Measurements from ENCODE around the gene CLTCL1. TPM values are rescaled to one million over a fixed set of nuclear protein-coding genes. Genes with fewer than 3 reads are reported as not detected.
"Not testable (repeated sequence)": the region's sequence is repeated elsewhere in the genome, so short reads cannot be mapped to it uniquely, and the experiment has no call there.

Gene CLTCL1
- polyA plus RNA-seq, 3 donors: 1.9 to 5.7 (median 4.8) TPM

DNA sequence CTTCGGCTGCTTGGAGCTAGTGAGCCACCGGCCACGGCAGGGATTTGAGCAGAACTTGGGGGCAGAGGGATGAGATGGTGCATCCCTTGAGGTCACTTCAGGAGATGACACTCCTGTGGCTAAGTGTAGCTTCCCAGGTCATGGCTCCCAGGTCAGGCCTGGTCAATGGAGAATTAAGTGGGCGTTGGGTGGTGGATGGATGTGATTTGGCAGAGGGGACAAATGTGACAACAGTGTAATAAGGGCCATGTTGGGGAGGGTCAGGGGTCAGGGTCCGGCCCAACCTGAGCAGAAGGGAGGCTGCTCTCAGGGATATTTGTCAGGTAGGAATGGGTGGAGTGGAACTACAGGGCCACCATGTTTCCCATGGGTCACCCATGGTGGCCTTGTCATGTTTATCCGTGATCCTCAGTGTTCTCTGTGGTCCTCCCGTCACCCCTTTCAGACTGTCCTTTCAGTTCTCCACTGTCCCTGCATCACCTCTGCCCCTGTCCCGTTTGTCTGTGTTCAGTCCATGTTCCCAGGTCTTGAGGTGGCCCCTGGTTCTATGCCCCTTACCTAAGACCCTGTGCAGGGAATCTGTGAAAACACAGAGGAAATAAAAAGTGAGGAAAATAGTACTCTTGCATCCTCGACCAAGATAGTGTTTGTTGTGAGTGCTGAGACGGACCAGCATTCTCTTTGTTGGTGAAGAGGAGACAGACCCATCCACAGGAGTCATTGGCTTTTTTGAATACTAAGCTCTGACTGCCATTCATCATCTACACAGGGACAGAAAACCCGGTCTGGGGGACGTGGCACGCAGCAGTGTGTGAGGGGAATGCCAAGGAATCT lies 119.1 kb downstream of the CLTCL1 start:
- 34 to 39% (median 35%) methylated on average over 13 of the region's 13 CpGs for WGBS, 3 donors
- no peak overlapping the region for H3K27ac ChIP-seq (ENCODE audit: low read depth, low read length)

GRCh38 chr22:19169947-19170318 lies 121.6 kb downstream of the CLTCL1 start:
- 35 to 55% (median 44%) methylated on average over 7 of the region's 7 CpGs for WGBS, 3 donors
- no peak overlapping the region for H3K27ac ChIP-seq (ENCODE audit: low read depth, low read length)

GRCh38 chr22:19169002-19169946 lies 122.2 kb downstream of the CLTCL1 start:
- H3K27ac ChIP-seq (ENCODE audit: low read depth, low read length): no peak overlapping the region
- WGBS, 3 donors: 4 to 7% (median 7%) methylated on average over 56 to 58 of the region's 58 CpGs

- 35 to 79% (median 64%) methylated on average over 17 of the region's 17 CpGs for WGBS, 3 donors
- no peak overlapping the region for H3K27ac ChIP-seq (ENCODE audit: low read depth, low read length)
These were observed 123.2 kb downstream of the CLTCL1 start for GRCh38 chr22:19168088-19168890.

DNA sequence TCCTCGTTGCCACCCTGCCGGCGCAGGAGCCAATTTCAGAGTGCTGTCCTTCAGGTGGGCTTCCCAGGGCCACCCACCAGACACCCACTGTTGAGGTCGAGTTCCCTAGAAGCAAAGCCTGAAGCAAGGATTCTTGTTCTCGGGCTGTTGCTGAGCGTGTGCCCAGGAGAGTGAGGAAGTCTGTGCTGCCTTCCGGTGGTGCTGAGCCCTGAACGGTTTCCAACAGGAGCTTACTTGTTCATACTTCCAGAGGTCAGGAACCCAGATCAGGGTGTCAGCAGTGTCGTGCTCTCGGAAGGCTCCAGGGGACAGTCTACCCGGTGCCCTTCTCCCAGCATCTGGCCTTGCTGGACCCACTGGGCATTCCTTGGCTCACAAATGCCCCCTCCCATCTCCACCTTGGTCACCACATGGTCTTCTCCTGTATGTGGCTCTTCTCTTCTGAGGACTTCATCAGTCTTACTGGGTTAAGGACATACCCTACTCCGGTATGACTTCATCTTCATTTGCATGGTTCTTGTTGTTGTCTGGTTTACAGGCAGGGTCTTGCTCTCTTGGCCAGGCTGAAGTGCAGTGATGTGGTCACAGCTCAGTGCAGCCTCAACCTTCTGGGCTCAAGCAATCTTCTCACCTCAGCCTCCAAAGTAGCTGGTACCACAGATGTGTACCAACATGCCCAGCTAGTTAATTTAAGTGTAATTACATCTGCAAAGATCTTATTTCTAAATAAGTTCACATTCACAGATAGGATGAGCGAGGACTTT lies 124.2 kb downstream of the CLTCL1 start:
- WGBS, 3 donors: 70 to 76% (median 72%) methylated on average over 13 of the region's 13 CpGs
- H3K27ac ChIP-seq (ENCODE audit: low read depth, low read length): no peak overlapping the region

DNA sequence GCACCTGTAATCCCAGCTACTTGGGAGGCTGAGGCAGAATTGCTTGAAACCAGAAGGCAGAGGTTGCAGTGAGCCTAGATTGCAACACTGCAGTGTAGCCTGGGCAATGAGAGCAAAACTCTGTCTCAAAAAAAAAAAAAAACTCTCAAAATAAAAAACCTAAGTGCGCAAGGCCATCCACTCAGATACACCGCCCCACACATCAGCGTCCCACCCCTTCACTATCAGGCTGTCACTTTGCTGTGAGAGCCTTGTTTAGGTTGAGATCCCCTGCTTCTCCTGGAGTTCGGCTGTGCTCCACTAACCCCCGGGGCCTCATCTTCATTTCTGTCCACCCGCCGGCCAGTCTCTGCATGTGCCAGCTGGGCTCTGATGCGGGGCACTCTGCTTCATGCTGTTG lies 125.1 kb downstream of the CLTCL1 start:
- no peak overlapping the region for H3K27ac ChIP-seq (ENCODE audit: low read depth, low read length)
- 72 to 82% (median 79%) methylated on average over 8 of the region's 8 CpGs for WGBS, 3 donors

DNA sequence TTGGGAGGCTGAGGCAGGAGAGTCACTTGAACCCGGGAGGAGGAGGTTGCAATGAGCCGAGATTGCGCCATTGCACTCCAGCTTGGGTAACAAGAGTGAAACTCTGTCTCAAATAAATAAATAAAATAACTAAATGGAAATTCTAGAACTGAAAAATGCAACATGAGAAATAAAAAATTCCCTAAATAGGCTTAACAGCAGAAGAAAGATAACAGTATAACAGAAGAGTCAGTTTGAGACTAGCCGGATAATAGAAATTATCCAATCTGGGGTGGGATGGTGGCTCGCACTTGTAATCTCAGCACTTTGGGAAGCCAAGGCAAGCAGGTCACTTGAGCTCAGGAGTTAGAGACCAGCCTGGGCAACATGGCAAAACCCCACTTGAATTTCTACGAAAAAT lies 127.1 kb downstream of the CLTCL1 start:
- 89 to 97% (median 97%) methylated on average over 6 of the region's 6 CpGs for WGBS, 3 donors
- H3K27ac ChIP-seq (ENCODE audit: low read depth, low read length): no peak overlapping the region

DNA sequence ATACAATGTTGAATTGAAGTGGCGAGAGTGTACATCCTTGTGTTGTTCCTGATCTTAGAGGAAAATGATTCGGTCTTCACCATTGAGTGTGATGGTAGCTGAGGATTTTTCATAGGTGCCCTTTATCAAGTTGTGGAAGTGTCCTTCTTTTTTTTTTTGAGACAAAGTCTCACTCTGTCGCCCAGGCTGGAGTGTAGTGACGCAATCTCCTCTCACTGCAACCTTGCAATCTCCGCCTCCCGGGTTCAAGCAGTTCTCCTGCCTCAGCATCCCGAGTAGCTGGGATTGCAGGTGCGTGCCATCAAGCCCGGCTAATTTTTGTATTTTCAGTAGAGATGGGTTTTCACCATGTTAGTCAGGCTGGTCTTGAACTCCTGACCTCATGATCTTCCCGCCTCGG lies 132.9 kb downstream of the CLTCL1 start:
- not testable (repeated sequence) for H3K27ac ChIP-seq (ENCODE audit: low read depth, low read length)
- WGBS, 3 donors: 77 to 88% (median 80%) methylated on average over 11 of the region's 11 CpGs

DNA sequence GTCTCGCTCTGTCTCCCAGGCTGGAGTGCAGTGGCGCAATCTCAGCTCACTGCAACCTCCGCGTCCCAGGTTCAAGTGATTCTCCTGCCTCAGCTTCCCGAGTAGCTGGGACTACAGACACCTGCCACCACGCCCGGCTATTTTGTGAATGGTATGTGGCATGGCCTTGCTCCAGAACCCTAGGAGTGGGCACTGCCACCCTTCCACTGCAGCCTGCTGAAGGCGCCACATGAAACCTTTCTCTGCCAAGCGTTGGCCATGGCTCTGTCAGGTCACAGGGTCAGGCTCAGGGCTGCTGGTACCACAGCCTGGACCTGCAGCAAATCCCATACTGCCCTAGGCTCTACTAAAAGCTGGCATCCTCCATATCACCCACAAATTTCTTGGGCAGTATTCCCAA lies 135.4 kb downstream of the CLTCL1 start:
- WGBS, 3 donors: 83 to 85% (median 85%) methylated on average over 9 of the region's 9 CpGs
- H3K27ac ChIP-seq (ENCODE audit: low read depth, low read length): not testable (repeated sequence)

GRCh38 chr22:19152942-19153883 lies 138.3 kb downstream of the CLTCL1 start:
- WGBS, 3 donors: 55 to 61% (median 58%) methylated on average over 11 of the region's 11 CpGs
- H3K27ac ChIP-seq (ENCODE audit: low read depth, low read length): no peak overlapping the region

GRCh38 chr22:19151329-19152191 lies 140.0 kb downstream of the CLTCL1 start:
- 51 to 60% (median 54%) methylated on average over 10 of the region's 10 CpGs for WGBS, 3 donors
- H3K27ac ChIP-seq (ENCODE audit: low read depth, low read length): no peak overlapping the region

GRCh38 chr22:19150482-19151328 lies 140.8 kb downstream of the CLTCL1 start:
- H3K27ac ChIP-seq (ENCODE audit: low read depth, low read length): no peak overlapping the region
- 8 to 10% (median 10%) methylated on average over 43 to 65 of the region's 68 CpGs for WGBS, 3 donors

GRCh38 chr22:19149991-19150390 lies 141.5 kb downstream of the CLTCL1 start, which contains the start of gene GSC2:
Gene GSC2, minus strand, starts transcription at chr22:19150292. Its CDS starts 9 bp downstream, at chr22:19150283.
- no peak within 1 kb of the TSS for H3K27ac ChIP-seq (ENCODE audit: low read depth, low read length)
- 1 to 3% (median 2%) methylated on average over 29 to 59 of the region's 59 CpGs for WGBS, 3 donors

DNA sequence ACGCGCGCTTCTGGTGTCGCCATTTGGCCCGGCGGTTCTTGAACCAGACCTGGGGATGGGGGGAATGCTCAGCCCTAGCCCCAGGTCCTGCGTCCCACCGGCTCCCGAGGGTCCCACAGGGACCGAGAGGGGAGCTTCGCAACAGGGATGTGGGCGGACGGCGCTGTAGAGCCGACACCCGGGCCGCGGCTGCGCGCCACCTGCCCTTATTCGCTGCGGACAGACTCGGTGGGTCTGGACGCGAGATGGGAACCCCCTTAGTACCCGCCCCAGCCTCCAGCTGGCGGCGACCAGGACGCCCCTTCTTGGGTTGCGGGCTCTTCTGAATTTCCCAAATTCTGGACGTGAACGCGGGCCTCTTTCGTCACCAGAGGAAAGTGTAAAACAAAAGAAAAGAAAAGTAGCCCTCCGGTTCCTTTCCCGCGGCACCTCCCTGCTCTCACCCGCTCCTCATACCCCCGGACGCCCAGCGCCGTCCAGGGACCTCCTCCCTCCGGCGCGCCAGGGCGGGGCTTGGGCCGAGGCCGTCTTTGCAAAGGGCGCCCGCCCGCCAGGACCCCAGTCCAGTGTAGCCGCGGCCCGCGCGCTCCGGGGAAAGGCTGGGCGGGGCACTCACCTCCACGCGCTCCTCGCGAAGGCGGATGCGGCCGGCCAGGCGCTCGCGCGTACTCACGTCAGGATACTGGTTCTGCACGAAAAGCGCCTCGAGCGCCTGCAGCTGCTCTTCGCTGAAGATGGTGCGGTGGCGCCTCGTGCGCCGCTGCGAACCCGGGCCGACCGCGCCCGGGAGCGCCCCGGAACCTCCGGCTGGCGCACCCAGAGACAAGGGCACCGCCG lies 142.3 kb downstream of the CLTCL1 start:
- no peak overlapping the region for H3K27ac ChIP-seq (ENCODE audit: low read depth, low read length)
- WGBS, 3 donors: 2 to 3% (median 3%) methylated on average over 86 to 92 of the region's 92 CpGs
